ENCODE measurements around the gene SMOC1. TPM values are rescaled to one million over a fixed set of nuclear protein-coding genes. Genes with fewer than 3 reads are reported as not detected.

The SMOC1 gene
- total RNA-seq, 1 experiment from 2014 or later, result 0.14 TPM

DNA sequence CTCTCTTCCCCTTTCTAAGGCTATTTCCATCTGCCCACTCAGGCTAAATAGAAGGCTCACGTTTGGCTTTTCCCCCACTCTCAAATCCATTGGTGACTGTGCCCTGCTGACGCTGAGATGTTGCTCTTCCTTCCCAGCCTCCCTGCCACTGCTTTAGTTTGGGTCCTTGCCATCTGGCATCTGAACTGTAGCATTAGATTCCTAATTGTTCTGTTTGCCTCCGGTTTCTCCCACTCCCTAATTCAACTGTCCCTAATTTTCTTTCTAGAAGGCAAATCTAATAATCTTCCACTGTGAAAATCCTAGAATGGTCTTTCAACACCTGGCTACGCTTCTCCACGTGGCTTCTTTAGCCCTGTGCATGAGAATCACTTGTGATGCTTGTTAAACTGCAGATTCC is 37.6 kb upstream of the SMOC1 start:
- no peaks in the 10 kb centered on the region for H3K4me1 ChIP-seq
- no peaks in the 10 kb centered on the region for H3K9me3 Mint-ChIP-seq (ENCODE audit: unreplicated experiment)
- no peaks in the 10 kb centered on the region for H3K27me3 ChIP-seq (replicated peaks; ENCODE audit: control insufficient read depth, insufficient read depth, low read length)
- H3K36me3 Mint-ChIP-seq (ENCODE audit: insufficient read depth, unreplicated experiment), result no peaks in the 10 kb centered on the region
- no peaks in the 10 kb centered on the region for H3K27me3 Mint-ChIP-seq (ENCODE audit: insufficient read depth, unreplicated experiment)
- H3K27ac Mint-ChIP-seq (ENCODE audit: unreplicated experiment), result no peak overlapping the region
- no peaks in the 10 kb centered on the region for H3K4me1 Mint-ChIP-seq (ENCODE audit: low read depth, unreplicated experiment)
- DNase-seq, result no peak
- H3K4me3 Mint-ChIP-seq (ENCODE audit: unreplicated experiment), result no peak overlapping the region
- TF ChIP-seq, protein P1, sequence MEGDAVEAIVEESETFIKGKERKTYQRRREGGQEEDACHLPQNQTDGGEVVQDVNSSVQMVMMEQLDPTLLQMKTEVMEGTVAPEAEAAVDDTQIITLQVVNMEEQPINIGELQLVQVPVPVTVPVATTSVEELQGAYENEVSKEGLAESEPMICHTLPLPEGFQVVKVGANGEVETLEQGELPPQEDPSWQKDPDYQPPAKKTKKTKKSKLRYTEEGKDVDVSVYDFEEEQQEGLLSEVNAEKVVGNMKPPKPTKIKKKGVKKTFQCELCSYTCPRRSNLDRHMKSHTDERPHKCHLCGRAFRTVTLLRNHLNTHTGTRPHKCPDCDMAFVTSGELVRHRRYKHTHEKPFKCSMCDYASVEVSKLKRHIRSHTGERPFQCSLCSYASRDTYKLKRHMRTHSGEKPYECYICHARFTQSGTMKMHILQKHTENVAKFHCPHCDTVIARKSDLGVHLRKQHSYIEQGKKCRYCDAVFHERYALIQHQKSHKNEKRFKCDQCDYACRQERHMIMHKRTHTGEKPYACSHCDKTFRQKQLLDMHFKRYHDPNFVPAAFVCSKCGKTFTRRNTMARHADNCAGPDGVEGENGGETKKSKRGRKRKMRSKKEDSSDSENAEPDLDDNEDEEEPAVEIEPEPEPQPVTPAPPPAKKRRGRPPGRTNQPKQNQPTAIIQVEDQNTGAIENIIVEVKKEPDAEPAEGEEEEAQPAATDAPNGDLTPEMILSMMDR (IDR thresholded peaks at IDR 0.05; ENCODE audit: insufficient read depth in 1 of 2, low read depth in 1 of 2, low read length in 1 of 2, severe bottlenecking in 1 of 2, unreplicated experiment in 1 of 2), result no peak
- POLR2A ChIA-PET, result no interaction called here
- no peak overlapping the region for H3K4me3 ChIP-seq (ENCODE audit: low read depth, low read length)
- no peaks in the 10 kb centered on the region for H3K9me3 ChIP-seq
- CTCF ChIA-PET, result no interaction called here
- intact Hi-C loops (cut with micrococcal nuclease; ENCODE audit: unreplicated experiment), result no loop called here
- H3K36me3 ChIP-seq (ENCODE audit: control insufficient read depth, insufficient read depth, low read length), result no peaks in the 10 kb centered on the region
- BruUV-seq (replicated peaks), result no TSS peak

DNA sequence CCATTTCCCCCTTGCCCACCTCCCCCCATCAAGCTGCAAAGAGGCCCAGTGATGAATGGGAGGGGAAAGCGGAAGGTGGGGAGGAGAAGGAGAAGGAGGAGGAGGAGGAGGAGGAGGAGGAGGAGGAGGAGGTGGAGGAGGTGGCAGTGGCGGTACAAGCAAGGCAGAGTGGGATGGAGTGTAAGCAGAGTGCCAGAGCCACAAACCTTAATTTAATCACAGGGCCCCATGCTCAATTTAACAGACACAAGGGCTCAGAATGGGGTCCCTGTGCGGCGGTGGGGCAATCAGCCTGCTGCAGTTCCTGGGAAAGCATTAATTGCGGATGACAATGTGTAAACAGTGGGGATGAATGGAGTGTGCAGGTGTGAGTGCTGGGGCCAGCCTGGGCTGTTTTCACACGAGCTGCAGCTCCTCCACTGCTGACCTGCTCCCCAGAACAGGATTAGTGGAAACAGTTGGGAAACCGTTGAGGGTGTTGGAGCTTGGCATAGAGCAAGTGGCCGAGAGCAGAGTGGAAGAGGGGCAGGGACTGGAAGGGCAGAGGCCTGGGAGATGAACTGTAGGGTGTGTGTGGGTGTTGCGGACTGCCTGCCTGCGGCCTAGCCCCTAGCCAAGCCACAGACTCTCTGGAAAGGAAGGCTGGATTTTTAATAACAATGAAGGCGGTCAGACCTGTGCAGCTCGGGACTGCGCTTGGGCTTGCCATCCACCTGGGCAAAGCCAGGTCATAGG is 36.4 kb upstream of the SMOC1 start:
- Histone ChIP-seq H3K4me1 (no peaks in the 10 kb centered on the region), H3K9me3 (no peaks in the 10 kb centered on the region), H3K36me3 (ENCODE audit: control insufficient read depth, insufficient read depth, low read length) (no peaks in the 10 kb centered on the region), H3K4me3 (ENCODE audit: low read depth, low read length) (no peak overlapping the region), H3K27me3 (replicated peaks; ENCODE audit: control insufficient read depth, insufficient read depth, low read length) (no peaks in the 10 kb centered on the region)
- no peak for DNase-seq
- Mint-ChIP-seq H3K27ac (ENCODE audit: unreplicated experiment) (no peak overlapping the region), H3K4me1 (ENCODE audit: low read depth, unreplicated experiment) (no peaks in the 10 kb centered on the region), H3K4me3 (ENCODE audit: unreplicated experiment) (no peak overlapping the region), H3K36me3 (ENCODE audit: insufficient read depth, unreplicated experiment) (no peaks in the 10 kb centered on the region), H3K27me3 (ENCODE audit: insufficient read depth, unreplicated experiment) (no peaks in the 10 kb centered on the region), H3K9me3 (ENCODE audit: unreplicated experiment) (no peaks in the 10 kb centered on the region)
- CTCF ChIA-PET, result no interaction called here
- intact Hi-C loops (cut with micrococcal nuclease; ENCODE audit: unreplicated experiment), result no loop called here
- POLR2A ChIA-PET, result no interaction called here
- no TSS peak for BruUV-seq (replicated peaks)
- TF ChIP-seq, protein P1 (IDR thresholded peaks at IDR 0.05; ENCODE audit: insufficient read depth in 1 of 2, low read depth in 1 of 2, low read length in 1 of 2, severe bottlenecking in 1 of 2, unreplicated experiment in 1 of 2), result no peak

DNA sequence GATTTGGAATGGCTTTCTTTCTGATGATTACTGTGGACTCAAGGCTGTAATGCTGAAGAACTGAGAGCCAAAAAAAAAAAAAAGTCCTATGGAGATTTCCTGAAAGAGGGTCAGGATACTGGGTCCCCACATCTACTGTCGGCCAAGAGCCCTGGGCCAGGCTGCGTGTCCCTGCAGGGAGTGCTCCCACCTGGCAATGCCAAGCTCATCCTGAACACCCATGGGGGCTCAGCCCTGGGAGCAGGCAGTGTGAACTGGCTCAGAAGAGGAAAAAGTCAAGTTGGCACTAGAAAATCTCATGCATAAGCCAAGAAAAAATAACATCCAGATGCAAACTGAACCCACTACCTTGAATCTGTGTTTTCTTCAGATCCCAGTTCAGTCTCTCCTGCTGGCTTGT is 35.0 kb upstream of the SMOC1 start:
- ChIA-PET POLR2A (no interaction called here), CTCF (no interaction called here)
- no peaks in the 10 kb centered on the region for H3K9me3 ChIP-seq
- H3K27me3 ChIP-seq (replicated peaks; ENCODE audit: control insufficient read depth, insufficient read depth, low read length), result no peaks in the 10 kb centered on the region
- no peaks in the 10 kb centered on the region; the same call in 1 of the 2 replicates for H3K4me1 ChIP-seq
- Mint-ChIP-seq H3K36me3 (ENCODE audit: insufficient read depth, unreplicated experiment) (no peaks in the 10 kb centered on the region), H3K9me3 (ENCODE audit: unreplicated experiment) (no peaks in the 10 kb centered on the region), H3K4me3 (ENCODE audit: unreplicated experiment) (no peak overlapping the region), H3K27me3 (ENCODE audit: insufficient read depth, unreplicated experiment) (no peaks in the 10 kb centered on the region), H3K27ac (ENCODE audit: unreplicated experiment) (no peak overlapping the region), H3K4me1 (ENCODE audit: low read depth, unreplicated experiment) (no peaks in the 10 kb centered on the region)
- TF ChIP-seq, protein P1 (IDR thresholded peaks at IDR 0.05; ENCODE audit: insufficient read depth in 1 of 2, low read depth in 1 of 2, low read length in 1 of 2, severe bottlenecking in 1 of 2, unreplicated experiment in 1 of 2), result no peak
- no peaks in the 10 kb centered on the region for H3K36me3 ChIP-seq (ENCODE audit: control insufficient read depth, insufficient read depth, low read length)
- intact Hi-C loops (cut with micrococcal nuclease; ENCODE audit: unreplicated experiment), result no loop called here
- no TSS peak for BruUV-seq (replicated peaks)
- no peak overlapping the region for H3K4me3 ChIP-seq (ENCODE audit: low read depth, low read length)
- DNase-seq, result no peak

All from Caco-2 (cell line).